ENCODE measurements around the gene SASH3.

Gene SASH3

DNA sequence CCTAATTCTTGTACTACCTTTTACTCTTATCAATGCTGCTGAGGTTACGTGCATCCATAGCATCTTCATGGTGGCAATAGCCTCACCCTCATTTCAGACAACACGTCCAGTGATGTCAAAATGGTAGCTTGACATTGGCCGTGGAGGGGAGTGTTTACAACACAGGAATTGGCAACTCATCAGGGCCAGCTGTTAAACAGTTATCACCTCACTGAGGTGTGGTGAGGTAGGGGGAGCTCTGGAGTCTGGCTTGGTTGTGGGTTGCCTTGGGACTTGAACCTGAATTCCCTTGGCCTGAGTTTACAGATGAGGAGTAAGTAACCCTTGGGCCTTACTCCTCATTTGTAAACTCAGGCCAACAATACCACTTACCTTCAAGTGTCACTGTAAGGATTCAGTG lies 10.4 kb downstream of the SASH3 start:
- H3K27me3 ChIP-seq (replicated peaks; ENCODE audit: insufficient read depth, low read length): no peaks in the 10 kb centered on the region
- H3K4me3 ChIP-seq (ENCODE audit: low read length): no peak overlapping the region
- peaks cover 12% of the 10 kb centered on the region for H3F3A ChIP-seq (ENCODE audit: insufficient read depth, low read length)
- peaks cover 17% of the 10 kb centered on the region for H3K4me1 ChIP-seq (ENCODE audit: low read length)
- no peaks in the 10 kb centered on the region for H3K9me3 ChIP-seq (replicated peaks; ENCODE audit: insufficient read depth, low read length)
- H3K9ac ChIP-seq (ENCODE audit: low read length): no peak overlapping the region
- peaks cover 6% of the 10 kb centered on the region; the same call in 1 of the 2 replicates for H3K36me3 ChIP-seq (replicated peaks; ENCODE audit: insufficient read depth, low read length)
- H3K79me2 ChIP-seq (ENCODE audit: low read length): peaks cover 31% of the 10 kb centered on the region
- no peaks in the 10 kb centered on the region for H3K9me2 ChIP-seq (replicated peaks; ENCODE audit: insufficient read depth, low read length)
- H2AFZ ChIP-seq (ENCODE audit: low read length): no peak overlapping the region
- TF ChIP-seq EZH2phosphoT487 (IDR thresholded peaks at IDR 0.05; ENCODE audit: low read length): no peak
- TF ChIP-seq EZH2 (optimal IDR thresholded peaks at IDR 0.05; ENCODE audit: low read depth, low read length): no peak
- TF ChIP-seq, protein P1, sequence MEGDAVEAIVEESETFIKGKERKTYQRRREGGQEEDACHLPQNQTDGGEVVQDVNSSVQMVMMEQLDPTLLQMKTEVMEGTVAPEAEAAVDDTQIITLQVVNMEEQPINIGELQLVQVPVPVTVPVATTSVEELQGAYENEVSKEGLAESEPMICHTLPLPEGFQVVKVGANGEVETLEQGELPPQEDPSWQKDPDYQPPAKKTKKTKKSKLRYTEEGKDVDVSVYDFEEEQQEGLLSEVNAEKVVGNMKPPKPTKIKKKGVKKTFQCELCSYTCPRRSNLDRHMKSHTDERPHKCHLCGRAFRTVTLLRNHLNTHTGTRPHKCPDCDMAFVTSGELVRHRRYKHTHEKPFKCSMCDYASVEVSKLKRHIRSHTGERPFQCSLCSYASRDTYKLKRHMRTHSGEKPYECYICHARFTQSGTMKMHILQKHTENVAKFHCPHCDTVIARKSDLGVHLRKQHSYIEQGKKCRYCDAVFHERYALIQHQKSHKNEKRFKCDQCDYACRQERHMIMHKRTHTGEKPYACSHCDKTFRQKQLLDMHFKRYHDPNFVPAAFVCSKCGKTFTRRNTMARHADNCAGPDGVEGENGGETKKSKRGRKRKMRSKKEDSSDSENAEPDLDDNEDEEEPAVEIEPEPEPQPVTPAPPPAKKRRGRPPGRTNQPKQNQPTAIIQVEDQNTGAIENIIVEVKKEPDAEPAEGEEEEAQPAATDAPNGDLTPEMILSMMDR (IDR thresholded peaks at IDR 0.05; ENCODE audit: low read length): no peak
- no peak overlapping the region for H3K4me2 ChIP-seq (ENCODE audit: low read depth, low read length)
- H4K20me1 ChIP-seq (ENCODE audit: insufficient read depth, low read length): 0 out of 2 replicates have a peak, but pooled peaks cover 5% of the 10 kb centered on the region
- DNase-seq: no peak
- H3K27ac ChIP-seq (ENCODE audit: low read length): no peak overlapping the region

DNA sequence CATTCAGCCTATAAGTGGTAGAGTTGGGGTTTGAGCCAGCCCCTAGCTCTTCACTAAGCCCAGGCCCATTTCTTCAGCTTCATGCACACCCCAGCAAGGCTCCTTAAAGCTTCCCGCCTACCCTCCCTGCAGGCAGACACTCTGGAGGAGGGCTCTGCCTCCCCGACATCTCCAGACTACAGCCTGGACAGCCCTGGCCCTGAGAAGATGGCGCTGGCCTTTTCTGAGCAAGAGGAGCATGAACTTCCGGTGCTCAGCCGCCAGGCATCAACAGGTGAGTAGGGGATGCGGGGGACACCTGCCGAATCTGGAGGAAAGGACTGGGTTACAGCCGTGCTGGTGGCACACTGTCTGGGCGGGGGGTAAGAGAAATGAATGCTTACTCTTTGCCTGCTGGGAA lies 11.1 kb downstream of the SASH3 start:
- H3K36me3 ChIP-seq (replicated peaks; ENCODE audit: insufficient read depth, low read length): peaks cover 6% of the 10 kb centered on the region; the same call in 1 of the 2 replicates
- no peaks in the 10 kb centered on the region for H3K9me2 ChIP-seq (replicated peaks; ENCODE audit: insufficient read depth, low read length)
- DNase-seq: no peak
- H2AFZ ChIP-seq (ENCODE audit: low read length): no peak overlapping the region
- H3K9ac ChIP-seq (ENCODE audit: low read length): no peak overlapping the region
- TF ChIP-seq EZH2phosphoT487 (IDR thresholded peaks at IDR 0.05; ENCODE audit: low read length): no peak
- TF ChIP-seq EZH2 (optimal IDR thresholded peaks at IDR 0.05; ENCODE audit: low read depth, low read length): no peak
- TF ChIP-seq, protein P1 (IDR thresholded peaks at IDR 0.05; ENCODE audit: low read length): no peak
- no peak overlapping the region for H3K4me2 ChIP-seq (ENCODE audit: low read depth, low read length)
- H3K4me1 ChIP-seq (ENCODE audit: low read length): peaks cover 11% of the 10 kb centered on the region
- H3K27me3 ChIP-seq (replicated peaks; ENCODE audit: insufficient read depth, low read length): no peaks in the 10 kb centered on the region
- H3K27ac ChIP-seq (ENCODE audit: low read length): no peak overlapping the region
- H4K20me1 ChIP-seq (ENCODE audit: insufficient read depth, low read length): no peaks in the 10 kb centered on the region
- H3K4me3 ChIP-seq (ENCODE audit: low read length): no peak overlapping the region
- peaks cover 8% of the 10 kb centered on the region; the same call in 1 of the 2 replicates for H3F3A ChIP-seq (ENCODE audit: insufficient read depth, low read length)
- peaks cover 24% of the 10 kb centered on the region for H3K79me2 ChIP-seq (ENCODE audit: low read length)
- no peaks in the 10 kb centered on the region for H3K9me3 ChIP-seq (replicated peaks; ENCODE audit: insufficient read depth, low read length)

DNA sequence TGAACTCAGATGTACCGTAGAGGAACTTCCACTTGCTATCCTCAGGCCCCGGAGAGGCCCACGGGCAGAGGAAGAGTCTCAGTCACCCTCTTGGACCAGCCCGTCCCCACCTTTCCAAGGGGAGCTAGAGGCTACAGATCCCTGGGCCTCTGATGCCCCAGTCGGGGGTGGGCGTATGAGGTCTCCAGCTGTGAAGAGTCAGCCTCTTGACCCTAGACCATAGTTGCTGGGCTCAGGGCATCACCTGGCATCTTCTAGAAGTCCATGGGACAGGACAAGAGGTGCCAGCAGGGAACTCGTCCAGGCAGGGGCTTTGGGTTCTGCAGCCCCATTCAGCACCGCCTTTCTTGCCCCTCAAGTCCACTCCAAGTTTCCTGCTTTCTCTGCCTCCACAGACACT lies 11.6 kb downstream of the SASH3 start:
- no peak overlapping the region for H2AFZ ChIP-seq (ENCODE audit: low read length)
- H3K4me1 ChIP-seq (ENCODE audit: low read length): peaks cover 6% of the 10 kb centered on the region; the same call in 1 of the 2 replicates
- TF ChIP-seq, protein P1 (IDR thresholded peaks at IDR 0.05; ENCODE audit: low read length): no peak
- TF ChIP-seq EZH2 (optimal IDR thresholded peaks at IDR 0.05; ENCODE audit: low read depth, low read length) (no peak), EZH2phosphoT487 (IDR thresholded peaks at IDR 0.05; ENCODE audit: low read length) (no peak)
- H3K9ac ChIP-seq (ENCODE audit: low read length): no peak overlapping the region
- H3K36me3 ChIP-seq (replicated peaks; ENCODE audit: insufficient read depth, low read length): peaks cover 6% of the 10 kb centered on the region; the same call in 1 of the 2 replicates
- no peak overlapping the region for H3K4me2 ChIP-seq (ENCODE audit: low read depth, low read length)
- no peaks in the 10 kb centered on the region for H4K20me1 ChIP-seq (ENCODE audit: insufficient read depth, low read length)
- no peaks in the 10 kb centered on the region for H3K9me2 ChIP-seq (replicated peaks; ENCODE audit: insufficient read depth, low read length)
- H3K9me3 ChIP-seq (replicated peaks; ENCODE audit: insufficient read depth, low read length): no peaks in the 10 kb centered on the region
- peaks cover 19% of the 10 kb centered on the region for H3K79me2 ChIP-seq (ENCODE audit: low read length)
- H3K4me3 ChIP-seq (ENCODE audit: low read length): no peak overlapping the region
- DNase-seq: no peak
- H3K27me3 ChIP-seq (replicated peaks; ENCODE audit: insufficient read depth, low read length): no peaks in the 10 kb centered on the region
- H3K27ac ChIP-seq (ENCODE audit: low read length): no peak overlapping the region
- 0 out of 2 replicates have a peak, but pooled peaks cover 6% of the 10 kb centered on the region for H3F3A ChIP-seq (ENCODE audit: insufficient read depth, low read length)
